Endothelial cell of umbilical vein (primary cell): Measurements from ENCODE around the gene ZNF8.

Source experiments
- EZH2 ChIP-seq: IDR thresholded peaks from 2 replicates; pipeline ENCODE4 v1.6.1; 2012; ENCODE audit warnings: borderline replicate concordance, low read depth, mild to moderate bottlenecking, moderate library complexity, low read length, inconsistent platforms; ENCODE audit not compliant: severe bottlenecking
- FOS ChIP-seq: IDR thresholded peaks from 2 replicates; pipeline ENCODE4 v1.6.1; 2011; ENCODE audit warnings: mild to moderate bottlenecking, low read length, moderate library complexity, borderline replicate concordance; ENCODE audit not compliant: insufficient read depth
- GATA2 ChIP-seq: IDR thresholded peaks from 2 replicates; pipeline ENCODE4 v1.7.0; 2011; ENCODE audit warnings: low read depth, mild to moderate bottlenecking, moderate library complexity, mixed read lengths, low read length; ENCODE audit not compliant: insufficient read length, insufficient read depth
- MYC ChIP-seq: IDR thresholded peaks from one replicate; pipeline ENCODE4 v1.6.1; 2011; ENCODE audit warnings: mild to moderate bottlenecking, low read depth, low read length
- POLR2A ChIP-seq: IDR thresholded peaks from 2 replicates; pipeline ENCODE4 v1.6.1; 2012; ENCODE audit warnings: low read depth, mild to moderate bottlenecking, control low read depth, low read length
- TF ChIP-seq, protein P1 (sequence below), 2 donors: IDR thresholded peaks; 1 replicate in 1 of 2; 2 replicates in 1 of 2; pipeline ENCODE4 v1.5.1; 2011; ENCODE audit warnings: low read length in 2 of 2, mild to moderate bottlenecking in 2 of 2, moderate library complexity in 2 of 2, control low read depth in 1 of 2, inconsistent platforms in 1 of 2, low read depth in 1 of 2; ENCODE audit not compliant: insufficient read depth in 1 of 2; ENCODE audit errors: extremely low read depth in 1 of 2
- TF ChIP-seq, protein P2 (sequence below): IDR thresholded peaks from 2 replicates; pipeline ENCODE4 v1.6.1; 2011; ENCODE audit not compliant: insufficient read depth, insufficient read length

DNA sequence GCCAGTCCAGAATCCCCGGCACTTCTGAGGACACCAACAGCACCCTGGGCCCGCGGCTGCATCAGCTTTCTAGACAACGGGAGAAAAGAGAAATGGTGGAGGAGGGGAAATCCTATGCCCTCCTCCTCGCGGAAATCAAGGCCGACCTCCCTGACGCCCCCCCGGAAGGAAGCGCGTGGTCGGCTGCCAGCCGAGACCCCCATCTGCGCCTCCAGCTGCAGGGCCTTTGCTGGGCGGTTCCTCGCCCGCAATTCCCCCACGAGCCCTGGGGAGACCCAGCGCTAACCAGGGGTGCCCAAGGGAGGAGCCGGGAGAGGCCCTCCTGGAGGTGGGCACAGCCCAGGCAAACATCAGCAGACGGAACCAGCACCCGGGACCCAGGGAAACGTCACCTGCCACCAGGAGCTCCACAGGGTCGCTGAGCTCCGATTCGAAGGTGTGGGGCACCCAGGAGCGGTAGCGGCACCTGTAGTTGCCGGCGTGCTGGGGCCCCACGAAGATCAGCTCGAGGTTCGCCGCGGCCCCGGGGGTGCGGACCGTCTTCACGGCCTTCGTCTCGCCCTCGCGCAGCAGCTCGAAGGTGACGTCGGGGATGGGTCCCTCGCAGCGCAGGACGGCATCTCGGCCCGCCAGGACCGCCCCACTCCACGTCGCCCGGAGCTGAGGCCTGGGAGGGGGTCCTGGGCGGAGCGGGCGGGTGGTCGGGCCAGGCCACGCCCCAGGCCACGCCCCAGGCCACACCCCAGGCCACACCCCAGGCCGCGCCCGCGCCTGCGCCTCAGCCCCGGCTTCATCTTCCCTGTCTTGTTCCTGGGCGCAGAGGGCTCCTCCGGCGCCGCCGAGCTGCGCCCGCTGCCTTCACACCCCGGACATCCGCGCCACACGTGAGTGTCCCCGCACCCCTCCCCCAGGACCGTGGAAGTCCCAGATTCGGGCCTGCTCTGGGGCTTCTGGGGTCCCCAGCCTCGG lies 68.5 kb downstream of the ZNF8 start:
- TF ChIP-seq, protein P1, sequence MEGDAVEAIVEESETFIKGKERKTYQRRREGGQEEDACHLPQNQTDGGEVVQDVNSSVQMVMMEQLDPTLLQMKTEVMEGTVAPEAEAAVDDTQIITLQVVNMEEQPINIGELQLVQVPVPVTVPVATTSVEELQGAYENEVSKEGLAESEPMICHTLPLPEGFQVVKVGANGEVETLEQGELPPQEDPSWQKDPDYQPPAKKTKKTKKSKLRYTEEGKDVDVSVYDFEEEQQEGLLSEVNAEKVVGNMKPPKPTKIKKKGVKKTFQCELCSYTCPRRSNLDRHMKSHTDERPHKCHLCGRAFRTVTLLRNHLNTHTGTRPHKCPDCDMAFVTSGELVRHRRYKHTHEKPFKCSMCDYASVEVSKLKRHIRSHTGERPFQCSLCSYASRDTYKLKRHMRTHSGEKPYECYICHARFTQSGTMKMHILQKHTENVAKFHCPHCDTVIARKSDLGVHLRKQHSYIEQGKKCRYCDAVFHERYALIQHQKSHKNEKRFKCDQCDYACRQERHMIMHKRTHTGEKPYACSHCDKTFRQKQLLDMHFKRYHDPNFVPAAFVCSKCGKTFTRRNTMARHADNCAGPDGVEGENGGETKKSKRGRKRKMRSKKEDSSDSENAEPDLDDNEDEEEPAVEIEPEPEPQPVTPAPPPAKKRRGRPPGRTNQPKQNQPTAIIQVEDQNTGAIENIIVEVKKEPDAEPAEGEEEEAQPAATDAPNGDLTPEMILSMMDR (IDR thresholded peaks at IDR 0.05; ENCODE audit: extremely low read depth in 1 of 2, insufficient read depth in 1 of 2, low read depth in 1 of 2, low read length in 2 of 2) = no peak
- peak; percentile 65 for TF ChIP-seq EZH2
- no peak for TF ChIP-seq FOS
- TF ChIP-seq POLR2A = no peak
- no peak for TF ChIP-seq MYC
- TF ChIP-seq, protein P2, sequence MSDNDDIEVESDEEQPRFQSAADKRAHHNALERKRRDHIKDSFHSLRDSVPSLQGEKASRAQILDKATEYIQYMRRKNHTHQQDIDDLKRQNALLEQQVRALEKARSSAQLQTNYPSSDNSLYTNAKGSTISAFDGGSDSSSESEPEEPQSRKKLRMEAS = no peak
- no peak for TF ChIP-seq GATA2
